Caco-2 (cell line): ENCODE data around the gene SLC44A5. TPM values are rescaled to one million over a fixed set of nuclear protein-coding genes. Genes with fewer than 3 reads are reported as not detected.

ENCODE experiments used
- BruUV-seq: library from RNA; stranded (reverse); fragments of 400-500 nt; replicated peaks from 2 replicates; lab custom pipeline; 2021; lab: Mats Ljungman, UMichigan
- CTCF ChIA-PET: fragments of 300-600 bp; sonication (Branson Sonifier 250); formaldehyde crosslinking; loops from one replicate; lab custom pipeline; 2022; ENCODE audit warnings: antibody characterized with exemption; lab: Charles Lee
- POLR2A ChIA-PET: fragments of 300-600 bp; sonication (Branson Sonifier 250); formaldehyde crosslinking; loops from one replicate; lab custom pipeline; 2022; ENCODE audit warnings: antibody characterized with exemption; lab: Charles Lee
- DNase-seq, 2 experiments: peaks; one replicate each; pipeline versions ENCODE4 v3.0.0 to v3.0.0-alpha.2; 2020 to 2022
- H3K27me3 ChIP-seq: replicated peaks from 2 replicates; pipeline ENCODE4 v1.6.0; 2011; ENCODE audit warnings: low read length; ENCODE audit not compliant: control insufficient read depth, insufficient read depth
- H3K36me3 ChIP-seq: 2 replicates; pipeline ENCODE4 v1.5.1; 2011; ENCODE audit warnings: low read length; ENCODE audit not compliant: control insufficient read depth, insufficient read depth
- H3K4me1 ChIP-seq: fragments of 250-450 bp; sonication (Bioruptor Pico); 2 replicates; pipeline ENCODE4 v1.5.1; 2020; ENCODE audit warnings: mild to moderate bottlenecking
- H3K4me3 ChIP-seq: 2 replicates; pipeline ENCODE4 v1.5.1; 2011; ENCODE audit warnings: low read depth, mild to moderate bottlenecking, control low read depth, low read length
- H3K9me3 ChIP-seq: fragments of 250-450 bp; sonication (Bioruptor Pico); 2 replicates; pipeline ENCODE4 v1.5.1; 2020; ENCODE audit warnings: mild to moderate bottlenecking, moderate library complexity
- H3K27ac Mint-ChIP-seq: one replicate; pipeline ENCODE4 v1.8.0; 2022; ENCODE audit warnings: mixed read lengths; ENCODE audit not compliant: unreplicated experiment
- H3K27me3 Mint-ChIP-seq: one replicate; pipeline ENCODE4 v1.8.0; 2022; ENCODE audit warnings: mixed read lengths; ENCODE audit not compliant: insufficient read depth, unreplicated experiment
- H3K36me3 Mint-ChIP-seq: one replicate; pipeline ENCODE4 v1.8.0; 2022; ENCODE audit warnings: mild to moderate bottlenecking, mixed read lengths; ENCODE audit not compliant: insufficient read depth, unreplicated experiment
- H3K4me1 Mint-ChIP-seq: one replicate; pipeline ENCODE4 v1.8.0; 2022; ENCODE audit warnings: low read depth, mixed read lengths; ENCODE audit not compliant: unreplicated experiment
- H3K4me3 Mint-ChIP-seq: one replicate; pipeline ENCODE4 v1.8.0; 2022; ENCODE audit warnings: mild to moderate bottlenecking, moderate library complexity, mixed read lengths; ENCODE audit not compliant: unreplicated experiment
- H3K9me3 Mint-ChIP-seq: one replicate; pipeline ENCODE4 v1.8.0; 2022; ENCODE audit warnings: mixed read lengths; ENCODE audit not compliant: unreplicated experiment
- intact Hi-C: fragments of 100-400 bp; cut with micrococcal nuclease; formaldehyde crosslinking; loops from one replicate; pipeline ENCODE4 v1.10.0; 2022; ENCODE audit not compliant: unreplicated experiment
- total RNA-seq: library from RNA; stranded (reverse); gene quantifications from 2 replicates; pipeline ENCODE4 v1.2.3, GENCODE V29; 2022
- TF ChIP-seq, protein P1 (sequence below), 2 experiments: fragments of 200-600 bp in 1 of 2; IDR thresholded peaks; 1 replicate in 1 of 2; 2 replicates in 1 of 2; pipeline versions ENCODE4 v1.5.1 to v1.8.0; 2011 to 2022; ENCODE audit warnings: antibody characterized with exemption in 1 of 2, control low read depth in 1 of 2, inconsistent platforms in 1 of 2, low read depth in 1 of 2, low read length in 1 of 2, mild to moderate bottlenecking in 1 of 2, moderate library complexity in 1 of 2; ENCODE audit not compliant: insufficient read depth in 1 of 2, severe bottlenecking in 1 of 2, unreplicated experiment in 1 of 2

Gene SLC44A5
- total RNA-seq, 1 experiment from 2014 or later = 13.6 TPM

DNA sequence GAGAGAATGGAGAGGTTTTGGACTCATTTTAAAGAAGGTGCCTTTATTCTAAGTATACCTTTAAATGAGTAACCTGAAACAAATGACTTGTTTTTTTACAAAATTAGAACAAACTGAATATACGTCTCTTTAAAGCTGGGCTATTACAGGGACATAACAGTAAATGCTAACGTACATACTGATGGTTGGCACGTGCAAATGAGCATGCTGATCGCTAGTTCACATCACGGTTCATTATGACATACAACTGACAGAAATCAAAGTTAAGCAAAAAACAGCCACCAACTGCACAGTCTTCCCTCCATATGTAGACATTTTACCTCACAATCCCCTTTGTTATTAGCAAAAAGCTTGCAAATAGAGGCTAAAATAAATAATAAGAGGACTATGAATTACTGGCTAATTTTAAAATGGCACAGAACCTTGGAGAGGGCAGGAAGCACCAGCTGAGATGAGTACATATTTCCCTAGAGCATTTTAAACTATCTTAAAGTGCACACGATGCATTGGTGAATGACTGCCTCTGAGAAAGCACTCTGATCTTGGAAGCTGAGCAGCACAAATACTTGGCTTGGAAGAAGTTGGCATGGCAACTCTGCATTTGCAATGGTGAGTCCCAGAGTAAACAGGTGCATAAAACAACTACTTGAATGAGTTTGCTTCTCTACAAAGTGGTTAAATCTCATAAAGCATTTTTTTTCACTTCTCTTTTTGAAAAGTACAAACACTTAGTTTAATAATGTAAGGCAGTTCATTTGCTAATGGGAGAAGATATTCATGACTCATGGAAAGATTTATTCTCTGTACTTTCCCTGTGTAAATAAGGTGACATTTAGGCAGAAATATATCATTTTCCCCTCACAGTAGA lies 272.1 kb downstream of the SLC44A5 start:
- H3K36me3 ChIP-seq = no peaks in the 10 kb centered on the region
- intact Hi-C loops = no loop called here
- H3K27me3 ChIP-seq = no peaks in the 10 kb centered on the region
- ChIA-PET POLR2A (no interaction called here), CTCF (no interaction called here)
- Mint-ChIP-seq H3K27ac (no peak overlapping the region), H3K4me1 (peaks cover 15% of the 10 kb centered on the region), H3K4me3 (no peak overlapping the region), H3K9me3 (no peaks in the 10 kb centered on the region), H3K36me3 (no peaks in the 10 kb centered on the region), H3K27me3 (no peaks in the 10 kb centered on the region)
- H3K9me3 ChIP-seq = no peaks in the 10 kb centered on the region
- no TSS peak for BruUV-seq
- no peak for DNase-seq
- TF ChIP-seq, protein P1, sequence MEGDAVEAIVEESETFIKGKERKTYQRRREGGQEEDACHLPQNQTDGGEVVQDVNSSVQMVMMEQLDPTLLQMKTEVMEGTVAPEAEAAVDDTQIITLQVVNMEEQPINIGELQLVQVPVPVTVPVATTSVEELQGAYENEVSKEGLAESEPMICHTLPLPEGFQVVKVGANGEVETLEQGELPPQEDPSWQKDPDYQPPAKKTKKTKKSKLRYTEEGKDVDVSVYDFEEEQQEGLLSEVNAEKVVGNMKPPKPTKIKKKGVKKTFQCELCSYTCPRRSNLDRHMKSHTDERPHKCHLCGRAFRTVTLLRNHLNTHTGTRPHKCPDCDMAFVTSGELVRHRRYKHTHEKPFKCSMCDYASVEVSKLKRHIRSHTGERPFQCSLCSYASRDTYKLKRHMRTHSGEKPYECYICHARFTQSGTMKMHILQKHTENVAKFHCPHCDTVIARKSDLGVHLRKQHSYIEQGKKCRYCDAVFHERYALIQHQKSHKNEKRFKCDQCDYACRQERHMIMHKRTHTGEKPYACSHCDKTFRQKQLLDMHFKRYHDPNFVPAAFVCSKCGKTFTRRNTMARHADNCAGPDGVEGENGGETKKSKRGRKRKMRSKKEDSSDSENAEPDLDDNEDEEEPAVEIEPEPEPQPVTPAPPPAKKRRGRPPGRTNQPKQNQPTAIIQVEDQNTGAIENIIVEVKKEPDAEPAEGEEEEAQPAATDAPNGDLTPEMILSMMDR (IDR thresholded peaks at IDR 0.05; ENCODE audit: insufficient read depth in 1 of 2, low read depth in 1 of 2, low read length in 1 of 2, severe bottlenecking in 1 of 2, unreplicated experiment in 1 of 2) = no peak
- peaks cover 19% of the 10 kb centered on the region for H3K4me1 ChIP-seq
- H3K4me3 ChIP-seq = no peak overlapping the region

GRCh38 chr1:75334876-75335389 lies 276.0 kb downstream of the SLC44A5 start:
- no peak overlapping the region for H3K27ac Mint-ChIP-seq
- H3K4me3 Mint-ChIP-seq = no peak overlapping the region
- Histone ChIP-seq H3K4me1 (peaks cover 57% of the 10 kb centered on the region), H3K36me3 (no peaks in the 10 kb centered on the region), H3K27me3 (no peaks in the 10 kb centered on the region), H3K9me3 (no peaks in the 10 kb centered on the region), H3K4me3 (no peak overlapping the region)
- intact Hi-C loops = no loop called here
- ChIA-PET CTCF (no interaction called here), POLR2A (no interaction called here)
- H3K9me3 Mint-ChIP-seq = no peaks in the 10 kb centered on the region
- no peaks in the 10 kb centered on the region for H3K27me3 Mint-ChIP-seq
- DNase-seq = no peak
- H3K4me1 Mint-ChIP-seq = peaks cover 21% of the 10 kb centered on the region
- no peaks in the 10 kb centered on the region for H3K36me3 Mint-ChIP-seq
- TF ChIP-seq, protein P1 (IDR thresholded peaks at IDR 0.05; ENCODE audit: insufficient read depth in 1 of 2, low read depth in 1 of 2, low read length in 1 of 2, severe bottlenecking in 1 of 2, unreplicated experiment in 1 of 2) = no peak
- BruUV-seq = no TSS peak

- POLR2A ChIA-PET = no interaction called here
- intact Hi-C loops = no loop called here
- Mint-ChIP-seq H3K4me1 (peaks cover 17% of the 10 kb centered on the region), H3K27me3 (no peaks in the 10 kb centered on the region), H3K4me3 (no peak overlapping the region), H3K36me3 (no peaks in the 10 kb centered on the region), H3K27ac (no peak overlapping the region), H3K9me3 (no peaks in the 10 kb centered on the region)
- H3K9me3 ChIP-seq = no peaks in the 10 kb centered on the region
- peaks cover 60% of the 10 kb centered on the region for H3K4me1 ChIP-seq
- TF ChIP-seq, protein P1 (IDR thresholded peaks at IDR 0.05; ENCODE audit: insufficient read depth in 1 of 2, low read depth in 1 of 2, low read length in 1 of 2, severe bottlenecking in 1 of 2, unreplicated experiment in 1 of 2) = no peak
- no peak for DNase-seq
- no TSS peak for BruUV-seq
- H3K4me3 ChIP-seq = no peak overlapping the region
- H3K27me3 ChIP-seq = no peaks in the 10 kb centered on the region
- CTCF ChIA-PET = no interaction called here
- H3K36me3 ChIP-seq = no peaks in the 10 kb centered on the region
These were observed 280.3 kb downstream of the SLC44A5 start for GRCh38 chr1:75330624-75331023.
